GM23338 (cell line): ENCODE results near the gene LBX1. TPM values are rescaled to one million over a fixed set of nuclear protein-coding genes. Genes with fewer than 3 reads are reported as not detected.
"Not testable (repeated sequence)": the region's sequence is repeated elsewhere in the genome, so short reads cannot be mapped to it uniquely, and the experiment has no call there.

Source experiments
- ATAC-seq: fragments of 200-7000 bp; cut with Tn5 transposase; 3 replicates; pipeline ENCODE4 v1.9.1; 2020
- DNase-seq: peaks from one replicate; pipeline ENCODE4 v3.0.0-alpha.2; 2015; ENCODE audit warnings: low spot score
- H2AFZ ChIP-seq: fragments of 200-600 bp; sonication (generic); 2 replicates; pipeline ENCODE4 v1.8.0; 2016; ENCODE audit warnings: antibody characterized with exemption, mild to moderate bottlenecking, moderate library complexity
- H3F3A ChIP-seq: fragments of 200-600 bp; sonication (generic); replicated peaks from 2 replicates; pipeline ENCODE4 v1.8.0; 2017; ENCODE audit warnings: antibody characterized with exemption, mixed run types, low read depth
- H3K27ac ChIP-seq: fragments of 200-600 bp; sonication (generic); 2 replicates; pipeline ENCODE4 v1.6.1; 2016; ENCODE audit warnings: low read depth
- H3K27me3 ChIP-seq: fragments of 200-600 bp; sonication (generic); 2 replicates; pipeline ENCODE4 v1.8.0; 2016; ENCODE audit warnings: mild to moderate bottlenecking, mixed run types, moderate library complexity; ENCODE audit not compliant: insufficient read depth
- H3K36me3 ChIP-seq: fragments of 200-600 bp; sonication (generic); 2 replicates; pipeline ENCODE4 v1.8.0; 2016; ENCODE audit warnings: mild to moderate bottlenecking; ENCODE audit not compliant: insufficient read depth
- H3K4me1 ChIP-seq: fragments of 200-600 bp; sonication (generic); 2 replicates; pipeline ENCODE4 v1.8.0; 2016; ENCODE audit warnings: mild to moderate bottlenecking, moderate library complexity; ENCODE audit not compliant: insufficient read depth
- H3K4me2 ChIP-seq: fragments of 200-600 bp; sonication (generic); 2 replicates; pipeline ENCODE4 v1.7.1; 2017; ENCODE audit warnings: mixed run types
- H3K4me3 ChIP-seq: fragments of 200-600 bp; sonication (generic); 2 replicates; pipeline ENCODE4 v1.6.1; 2016; ENCODE audit warnings: mixed run types
- H3K79me2 ChIP-seq: fragments of 200-600 bp; sonication (generic); replicated peaks from 2 replicates; pipeline ENCODE4 v1.8.0; 2017; ENCODE audit warnings: mild to moderate bottlenecking; ENCODE audit not compliant: insufficient read depth
- H3K9me2 ChIP-seq: fragments of 200-600 bp; sonication (generic); 2 replicates; pipeline ENCODE4 v1.8.0; 2017; ENCODE audit not compliant: insufficient read depth
- H4K20me1 ChIP-seq: fragments of 200-600 bp; sonication (generic); replicated peaks from 2 replicates; pipeline ENCODE4 v1.8.0; 2017; ENCODE audit warnings: mild to moderate bottlenecking; ENCODE audit not compliant: insufficient read depth
- H3K27ac Mint-ChIP-seq: 2 replicates; pipeline ENCODE4 v1.8.0; 2020; ENCODE audit warnings: inconsistent platforms, mild to moderate bottlenecking, moderate library complexity, mixed read lengths
- H3K27me3 Mint-ChIP-seq: 3 replicates; pipeline ENCODE4 v1.8.0; 2022; ENCODE audit warnings: low read depth, mild to moderate bottlenecking, moderate library complexity, mixed read lengths, inconsistent platforms; ENCODE audit not compliant: insufficient read depth, poor library complexity
- H3K36me3 Mint-ChIP-seq: 3 replicates; pipeline ENCODE4 v1.8.0; 2021; ENCODE audit warnings: low read depth, mild to moderate bottlenecking, inconsistent platforms, moderate library complexity, mixed read lengths
- H3K4me1 Mint-ChIP-seq: 3 replicates; pipeline ENCODE4 v1.8.0; 2020; ENCODE audit warnings: mild to moderate bottlenecking, inconsistent platforms, mixed read lengths
- H3K4me3 Mint-ChIP-seq: 3 replicates; pipeline ENCODE4 v1.8.0; 2021; ENCODE audit warnings: moderate library complexity, mild to moderate bottlenecking, inconsistent platforms, mixed read lengths
- H3K9me3 Mint-ChIP-seq: 3 replicates; pipeline ENCODE4 v1.8.0; 2020; ENCODE audit warnings: moderate library complexity, mild to moderate bottlenecking, inconsistent platforms, mixed read lengths
- STAT1 ChIP-seq: IDR thresholded peaks from one replicate; pipeline ENCODE4 v1.6.1; 2016; ENCODE audit warnings: antibody characterized with exemption; ENCODE audit not compliant: unreplicated experiment
- polyA plus RNA-seq: library from polyadenylated mRNA; unstranded; fragments of >200 nt; fragmentation: Nextera tagmentation; extraction: Ambion mirVana; gene quantifications from 2 replicates; pipeline ENCODE4 v1.2.1, GENCODE V29; 2016
- total RNA-seq: library from RNA; depleted of rRNA; stranded (reverse); fragments of >200 nt; shearing (Covaris generic); gene quantifications from 2 replicates; pipeline ENCODE4 v1.2.3, GENCODE V29; 2014
- TF ChIP-seq, protein P1 (sequence below): fragments of 250-450 bp; sonication (Bioruptor Pico); IDR thresholded peaks from 2 replicates; pipeline ENCODE4 v1.5.0; 2020; ENCODE audit warnings: mild to moderate bottlenecking, moderate library complexity

LBX1 gene
- total and polyA plus RNA-seq, 2 experiments from 2014 or later: not detected

DNA sequence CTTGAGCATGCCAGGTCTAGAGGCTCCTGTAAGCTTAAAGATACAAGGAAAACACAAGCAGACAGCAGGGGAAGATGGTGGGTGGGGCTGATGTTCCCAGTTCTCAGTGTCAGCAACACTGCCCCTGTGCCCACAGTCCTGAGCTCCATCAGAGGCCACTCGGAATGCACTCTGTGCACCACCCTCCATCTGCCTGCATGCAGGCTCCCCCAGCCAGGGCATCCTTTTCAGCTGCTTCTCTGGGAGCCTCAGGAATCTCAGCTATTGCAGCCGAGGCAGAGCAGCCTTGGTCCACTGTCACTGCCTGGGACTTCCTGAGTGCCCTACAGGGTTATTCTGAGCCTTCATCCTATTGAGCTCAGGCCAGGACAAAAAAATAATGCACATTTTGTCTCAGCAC lies 22.2 kb downstream of the LBX1 start (continued):
- TF ChIP-seq, protein P1, sequence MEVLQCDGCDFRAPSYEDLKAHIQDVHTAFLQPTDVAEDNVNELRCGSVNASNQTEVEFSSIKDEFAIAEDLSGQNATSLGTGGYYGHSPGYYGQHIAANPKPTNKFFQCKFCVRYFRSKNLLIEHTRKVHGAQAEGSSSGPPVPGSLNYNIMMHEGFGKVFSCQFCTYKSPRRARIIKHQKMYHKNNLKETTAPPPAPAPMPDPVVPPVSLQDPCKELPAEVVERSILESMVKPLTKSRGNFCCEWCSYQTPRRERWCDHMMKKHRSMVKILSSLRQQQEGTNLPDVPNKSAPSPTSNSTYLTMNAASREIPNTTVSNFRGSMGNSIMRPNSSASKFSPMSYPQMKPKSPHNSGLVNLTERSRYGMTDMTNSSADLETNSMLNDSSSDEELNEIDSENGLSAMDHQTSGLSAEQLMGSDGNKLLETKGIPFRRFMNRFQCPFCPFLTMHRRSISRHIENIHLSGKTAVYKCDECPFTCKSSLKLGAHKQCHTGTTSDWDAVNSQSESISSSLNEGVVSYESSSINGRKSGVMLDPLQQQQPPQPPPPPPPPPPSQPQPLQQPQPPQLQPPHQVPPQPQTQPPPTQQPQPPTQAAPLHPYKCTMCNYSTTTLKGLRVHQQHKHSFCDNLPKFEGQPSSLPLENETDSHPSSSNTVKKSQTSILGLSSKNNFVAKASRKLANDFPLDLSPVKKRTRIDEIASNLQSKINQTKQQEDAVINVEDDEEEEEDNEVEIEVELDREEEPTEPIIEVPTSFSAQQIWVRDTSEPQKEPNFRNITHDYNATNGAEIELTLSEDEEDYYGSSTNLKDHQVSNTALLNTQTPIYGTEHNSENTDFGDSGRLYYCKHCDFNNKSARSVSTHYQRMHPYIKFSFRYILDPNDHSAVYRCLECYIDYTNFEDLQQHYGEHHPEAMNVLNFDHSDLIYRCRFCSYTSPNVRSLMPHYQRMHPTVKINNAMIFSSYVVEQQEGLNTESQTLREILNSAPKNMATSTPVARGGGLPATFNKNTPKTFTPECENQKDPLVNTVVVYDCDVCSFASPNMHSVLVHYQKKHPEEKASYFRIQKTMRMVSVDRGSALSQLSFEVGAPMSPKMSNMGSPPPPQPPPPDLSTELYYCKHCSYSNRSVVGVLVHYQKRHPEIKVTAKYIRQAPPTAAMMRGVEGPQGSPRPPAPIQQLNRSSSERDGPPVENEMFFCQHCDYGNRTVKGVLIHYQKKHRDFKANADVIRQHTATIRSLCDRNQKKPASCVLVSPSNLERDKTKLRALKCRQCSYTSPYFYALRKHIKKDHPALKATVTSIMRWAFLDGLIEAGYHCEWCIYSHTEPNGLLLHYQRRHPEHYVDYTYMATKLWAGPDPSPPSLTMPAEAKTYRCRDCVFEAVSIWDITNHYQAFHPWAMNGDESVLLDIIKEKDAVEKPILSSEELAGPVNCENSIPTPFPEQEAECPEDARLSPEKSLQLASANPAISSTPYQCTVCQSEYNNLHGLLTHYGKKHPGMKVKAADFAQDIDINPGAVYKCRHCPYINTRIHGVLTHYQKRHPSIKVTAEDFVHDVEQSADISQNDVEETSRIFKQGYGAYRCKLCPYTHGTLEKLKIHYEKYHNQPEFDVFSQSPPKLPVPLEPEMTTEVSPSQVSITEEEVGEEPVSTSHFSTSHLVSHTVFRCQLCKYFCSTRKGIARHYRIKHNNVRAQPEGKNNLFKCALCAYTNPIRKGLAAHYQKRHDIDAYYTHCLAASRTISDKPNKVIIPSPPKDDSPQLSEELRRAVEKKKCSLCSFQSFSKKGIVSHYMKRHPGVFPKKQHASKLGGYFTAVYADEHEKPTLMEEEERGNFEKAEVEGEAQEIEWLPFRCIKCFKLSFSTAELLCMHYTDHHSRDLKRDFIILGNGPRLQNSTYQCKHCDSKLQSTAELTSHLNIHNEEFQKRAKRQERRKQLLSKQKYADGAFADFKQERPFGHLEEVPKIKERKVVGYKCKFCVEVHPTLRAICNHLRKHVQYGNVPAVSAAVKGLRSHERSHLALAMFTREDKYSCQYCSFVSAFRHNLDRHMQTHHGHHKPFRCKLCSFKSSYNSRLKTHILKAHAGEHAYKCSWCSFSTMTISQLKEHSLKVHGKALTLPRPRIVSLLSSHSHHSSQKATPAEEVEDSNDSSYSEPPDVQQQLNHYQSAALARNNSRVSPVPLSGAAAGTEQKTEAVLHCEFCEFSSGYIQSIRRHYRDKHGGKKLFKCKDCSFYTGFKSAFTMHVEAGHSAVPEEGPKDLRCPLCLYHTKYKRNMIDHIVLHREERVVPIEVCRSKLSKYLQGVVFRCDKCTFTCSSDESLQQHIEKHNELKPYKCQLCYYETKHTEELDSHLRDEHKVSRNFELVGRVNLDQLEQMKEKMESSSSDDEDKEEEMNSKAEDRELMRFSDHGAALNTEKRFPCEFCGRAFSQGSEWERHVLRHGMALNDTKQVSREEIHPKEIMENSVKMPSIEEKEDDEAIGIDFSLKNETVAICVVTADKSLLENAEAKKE (CRISPR knock-in tag): no peak
- TF ChIP-seq STAT1: no peak

DNA sequence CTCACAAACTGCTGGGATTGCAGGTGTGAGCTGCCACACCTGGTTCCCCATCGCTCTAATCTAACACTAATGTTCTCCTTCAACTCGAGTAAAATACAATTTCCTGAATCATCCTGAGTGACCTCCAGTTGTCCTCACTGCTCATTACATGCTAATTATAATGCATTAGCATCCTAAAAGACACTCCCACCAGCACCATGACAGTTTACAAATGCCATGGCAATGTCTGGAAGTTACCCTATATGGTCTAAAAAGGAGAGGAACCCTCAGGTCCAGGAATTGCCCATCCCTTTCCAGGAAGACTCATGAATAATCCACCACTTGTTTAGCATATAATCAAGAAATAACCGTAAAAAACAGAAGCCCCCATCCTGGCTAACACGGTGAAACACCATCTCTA lies 26.6 kb downstream of the LBX1 start:
- H3K4me2 ChIP-seq, DNase-seq, ATAC-seq, H2AFZ ChIP-seq, H3K9me2 ChIP-seq, H3K36me3 ChIP-seq, H3K4me3 ChIP-seq, H3K9me3 Mint-ChIP-seq, H3K4me1 ChIP-seq, H3K27ac Mint-ChIP-seq, H3K27me3 ChIP-seq, H3K27ac ChIP-seq, H3K79me2 ChIP-seq, H3K4me1 Mint-ChIP-seq, H3K36me3 Mint-ChIP-seq, H3F3A ChIP-seq, H3K4me3 Mint-ChIP-seq, H4K20me1 ChIP-seq: not testable (repeated sequence)
- peaks cover 12% of the 10 kb centered on the region for H3K27me3 Mint-ChIP-seq

DNA sequence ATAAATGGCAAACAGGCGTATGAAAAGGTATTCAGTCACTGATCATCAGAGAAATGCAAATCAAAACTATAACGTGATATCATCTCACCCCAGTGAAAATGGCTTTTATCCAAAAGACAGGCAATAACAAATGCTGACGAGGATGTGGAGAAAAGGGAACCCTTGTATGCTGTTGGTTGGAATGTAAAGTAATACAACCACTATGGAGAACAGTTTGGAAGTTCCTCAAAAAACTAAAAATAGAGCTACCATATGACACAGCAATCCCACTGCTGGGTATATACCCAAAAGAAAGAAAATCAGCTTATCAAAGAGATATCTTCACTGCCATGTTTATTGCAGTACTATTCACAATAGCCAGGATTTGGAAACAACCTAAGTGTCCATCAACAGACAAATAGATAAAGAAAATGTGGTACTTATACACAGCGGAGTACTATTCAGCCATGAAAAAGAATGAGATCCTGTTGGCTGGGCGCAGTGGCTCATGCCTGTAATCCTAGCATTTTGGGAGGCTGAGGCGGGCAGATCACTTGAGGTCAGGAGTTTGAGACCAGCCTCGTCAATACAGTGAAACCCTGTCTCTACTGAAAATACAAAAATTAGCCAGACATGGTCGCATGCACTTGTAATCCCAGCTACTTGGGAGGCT lies 30.8 kb downstream of the LBX1 start:
- H4K20me1 ChIP-seq, H3K9me2 ChIP-seq, H3K4me3 Mint-ChIP-seq, H3K4me3 ChIP-seq, H2AFZ ChIP-seq, H3K27me3 ChIP-seq, H3K27ac ChIP-seq, H3K4me1 Mint-ChIP-seq, H3K4me2 ChIP-seq, H3K4me1 ChIP-seq, H3K36me3 ChIP-seq, ATAC-seq, H3K36me3 Mint-ChIP-seq, H3F3A ChIP-seq, DNase-seq, H3K27ac Mint-ChIP-seq, H3K9me3 Mint-ChIP-seq, H3K79me2 ChIP-seq: not testable (repeated sequence)
- H3K27me3 Mint-ChIP-seq: peaks cover 17% of the 10 kb centered on the region
